Activated CD4-positive, alpha-beta memory T cell treated with anti-CD3 and anti-CD28 coated beads, Interleukin-2, amount 10 ng/mL, durations not matched to agents 7 days and 5 days (primary cell): ENCODE results near the gene SAMHD1. TPM values are rescaled to one million over a fixed set of nuclear protein-coding genes. Genes with fewer than 3 reads are reported as not detected.
"Not testable (repeated sequence)": the region's sequence is repeated elsewhere in the genome, so short reads cannot be mapped to it uniquely, and the experiment has no call there.

ENCODE experiments used
- CTCF ChIA-PET: fragments of 350-600 bp; sonication (Branson Sonifier 250); formaldehyde crosslinking; loops from one replicate; lab custom pipeline; 2021; ENCODE audit warnings: antibody characterized with exemption, inconsistent platforms; lab: Charles Lee
- POLR2A ChIA-PET: fragments of 350-600 bp; sonication (Branson Sonifier 250); formaldehyde crosslinking; loops from one replicate; lab custom pipeline; 2021; ENCODE audit warnings: antibody characterized with exemption; lab: Charles Lee
- DNase-seq: peaks from one replicate; pipeline ENCODE4 v3.0.0-alpha.2; 2020
- H3K27ac Mint-ChIP-seq: one replicate; pipeline ENCODE4 v1.8.0; 2021; ENCODE audit warnings: mild to moderate bottlenecking, mixed read lengths
- H3K27me3 Mint-ChIP-seq: one replicate; pipeline ENCODE4 v1.8.0; 2021; ENCODE audit warnings: mixed read lengths
- H3K36me3 Mint-ChIP-seq: one replicate; pipeline ENCODE4 v1.8.0; 2021; ENCODE audit warnings: low read depth, mixed read lengths
- H3K4me1 Mint-ChIP-seq: one replicate; pipeline ENCODE4 v1.8.0; 2021; ENCODE audit warnings: mixed read lengths
- H3K4me3 Mint-ChIP-seq: one replicate; pipeline ENCODE4 v1.8.0; 2021; ENCODE audit warnings: mild to moderate bottlenecking, mixed read lengths
- H3K9me3 Mint-ChIP-seq: one replicate; pipeline ENCODE4 v1.8.0; 2021; ENCODE audit warnings: mixed read lengths
- total RNA-seq, 2 experiments: library from RNA; stranded (reverse); gene quantifications; one replicate each; pipeline ENCODE4 v1.2.3, GENCODE V29; 2021

The SAMHD1 gene
- total RNA-seq, 2 experiments from 2014 or later = 272 TPM

GRCh38 chr20:36971103-36971502, 19.6 kb upstream of the SAMHD1 start:
- H3K4me1 Mint-ChIP-seq = peaks cover 59% of the 10 kb centered on the region
- H3K4me3 Mint-ChIP-seq = no peak overlapping the region
- CTCF ChIA-PET = no interaction called here

DNA sequence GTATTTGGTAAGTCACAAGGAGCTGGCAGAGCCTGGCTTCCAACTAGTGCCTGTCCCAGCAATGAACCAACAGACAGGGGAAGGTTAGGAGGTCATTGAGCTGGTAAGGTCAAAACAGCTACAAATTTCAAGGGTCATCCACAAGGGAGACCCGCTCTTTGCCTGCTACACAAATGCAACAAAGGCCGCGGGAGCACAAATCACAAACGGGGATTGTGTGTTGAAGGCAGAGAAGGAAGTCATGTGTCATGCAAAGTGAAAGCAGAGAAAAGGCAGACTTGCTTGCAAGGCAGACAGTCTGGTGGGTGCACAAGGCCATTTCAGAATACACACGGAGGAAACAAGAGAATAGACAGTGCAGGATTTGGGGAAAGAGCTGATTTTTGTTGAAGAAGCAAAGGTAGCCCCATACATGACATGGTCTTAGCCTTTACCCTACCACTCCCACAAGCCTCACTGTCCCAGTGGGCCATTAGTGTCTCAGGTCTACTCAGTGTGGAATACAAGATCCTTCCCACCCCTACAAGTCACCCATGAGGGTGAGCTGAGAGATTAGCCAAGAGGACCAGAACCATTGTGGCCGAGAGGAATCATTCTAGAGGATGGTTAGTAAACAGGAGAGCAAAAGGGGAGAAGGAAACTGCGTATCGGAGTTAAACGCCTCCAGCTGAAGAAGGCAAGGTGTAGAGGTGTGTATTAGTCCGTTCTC, 18.1 kb upstream of the SAMHD1 start:
- ChIA-PET POLR2A (interaction anchor here (0.5 to 2.0 kb wide), 5 partner anchors 11 to 38 kb away, joined by 3 to 7 read pairs (median 4); partner anchors contain the start of gene SAMHD1), CTCF (interaction anchor here (0.5 to 1.2 kb wide), 2 partner anchors 42 to 133 kb away, joined by 3 read pairs; no protein-coding TSS in a partner anchor)
- no peaks in the 10 kb centered on the region for H3K36me3 Mint-ChIP-seq
- DNase-seq = peak; percentile 47
- H3K27ac Mint-ChIP-seq = peak overlapping the region; percentile 71
- no peaks in the 10 kb centered on the region for H3K27me3 Mint-ChIP-seq
- peaks cover 50% of the 10 kb centered on the region for H3K4me1 Mint-ChIP-seq
- H3K4me3 Mint-ChIP-seq = peak overlapping the region; percentile 42
- no peaks in the 10 kb centered on the region for H3K9me3 Mint-ChIP-seq

More at GRCh38 chr20:36971103-36971502, 19.6 kb upstream of the SAMHD1 start:
- POLR2A ChIA-PET = no interaction called here
- H3K9me3 Mint-ChIP-seq = no peaks in the 10 kb centered on the region
- H3K27ac Mint-ChIP-seq = peak overlapping the region; percentile 44
- no peak for DNase-seq
- no peaks in the 10 kb centered on the region for H3K36me3 Mint-ChIP-seq
- no peaks in the 10 kb centered on the region for H3K27me3 Mint-ChIP-seq

GRCh38 chr20:36969051-36969450, 17.5 kb upstream of the SAMHD1 start:
- ChIA-PET POLR2A (interaction anchor here (0.9 to 2.0 kb wide), 3 partner anchors 14 to 21 kb away, joined by 4 to 7 read pairs (median 6); partner anchors contain the start of gene SAMHD1), CTCF (interaction anchor here (0.5 to 1.2 kb wide), 3 partner anchors 12 to 133 kb away, joined by 3 to 4 read pairs (median 3); no protein-coding TSS in a partner anchor)
- Mint-ChIP-seq H3K27me3 (no peaks in the 10 kb centered on the region), H3K4me3 (peak overlapping the region; percentile 42), H3K4me1 (peaks cover 49% of the 10 kb centered on the region), H3K9me3 (no peaks in the 10 kb centered on the region), H3K27ac (peak overlapping the region; percentile 71), H3K36me3 (no peaks in the 10 kb centered on the region)
- no peak for DNase-seq

GRCh38 chr20:36967636-36968035, 16.1 kb upstream of the SAMHD1 start:
- POLR2A ChIA-PET = no interaction called here
- H3K36me3 Mint-ChIP-seq = peaks cover 3% of the 10 kb centered on the region
- H3K27me3 Mint-ChIP-seq = no peaks in the 10 kb centered on the region
- peaks cover 4% of the 10 kb centered on the region for H3K9me3 Mint-ChIP-seq
- CTCF ChIA-PET = interaction anchor here (1.1 to 1.4 kb wide), 2 partner anchors 12 to 41 kb away, joined by 3 to 4 read pairs; no protein-coding TSS in a partner anchor
- no peak overlapping the region for H3K27ac Mint-ChIP-seq
- H3K4me1 Mint-ChIP-seq = peaks cover 45% of the 10 kb centered on the region
- no peak for DNase-seq
- H3K4me3 Mint-ChIP-seq = no peak overlapping the region

DNA sequence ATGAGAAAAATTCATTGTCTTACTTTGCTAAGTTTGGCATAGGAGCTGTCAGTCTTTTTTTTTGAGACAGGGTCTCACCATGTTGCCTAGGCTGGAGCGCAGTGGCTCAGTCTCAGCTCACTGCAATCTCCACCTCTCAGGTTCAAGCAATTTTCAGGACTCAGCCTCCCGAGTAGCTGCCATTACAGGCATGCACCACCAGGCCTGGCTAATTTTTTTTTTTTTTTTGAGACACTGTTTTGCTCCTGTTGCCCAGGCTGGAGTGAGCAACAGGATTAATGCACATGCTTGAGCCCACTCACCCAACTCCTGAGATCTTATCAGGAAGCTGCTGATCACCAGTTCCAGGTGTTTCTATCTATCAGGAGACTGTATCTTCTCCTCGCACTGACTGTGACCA, 15.5 kb upstream of the SAMHD1 start:
- H3K36me3 Mint-ChIP-seq, H3K4me3 Mint-ChIP-seq, H3K27ac Mint-ChIP-seq, DNase-seq, H3K9me3 Mint-ChIP-seq, POLR2A ChIA-PET, H3K27me3 Mint-ChIP-seq: not testable (repeated sequence)
- peaks cover 43% of the 10 kb centered on the region for H3K4me1 Mint-ChIP-seq
- CTCF ChIA-PET = interaction anchor here (0.7 to 1.4 kb wide), 3 partner anchors 11 to 196 kb away, joined by 3 to 4 read pairs (median 3); no protein-coding TSS in a partner anchor

GRCh38 chr20:36962354-36962941, 10.9 kb upstream of the SAMHD1 start:
- POLR2A ChIA-PET, H3K4me1 Mint-ChIP-seq, H3K27ac Mint-ChIP-seq, CTCF ChIA-PET, H3K27me3 Mint-ChIP-seq, H3K9me3 Mint-ChIP-seq, H3K4me3 Mint-ChIP-seq, DNase-seq, H3K36me3 Mint-ChIP-seq: not testable (repeated sequence)

- Mint-ChIP-seq H3K4me3 (no peak overlapping the region), H3K27ac (no peak overlapping the region), H3K36me3 (peaks cover 10% of the 10 kb centered on the region), H3K9me3 (peaks cover 8% of the 10 kb centered on the region), H3K4me1 (peaks cover 12% of the 10 kb centered on the region), H3K27me3 (no peaks in the 10 kb centered on the region)
- ChIA-PET POLR2A (interaction anchor here (1.2 kb wide), 1 partner anchor 11 kb away, joined by 3 read pairs; no protein-coding TSS in a partner anchor), CTCF (interaction anchor here (2.0 kb wide), 1 partner anchor 15 kb away, joined by 7 read pairs; no protein-coding TSS in a partner anchor)
- DNase-seq = no peak
Measured at GRCh38 chr20:36959242-36959641, 7.7 kb upstream of the SAMHD1 start.

GRCh38 chr20:36957875-36958667, 6.6 kb upstream of the SAMHD1 start:
- H3K4me1 Mint-ChIP-seq = peaks cover 13% of the 10 kb centered on the region
- peaks cover 10% of the 10 kb centered on the region for H3K36me3 Mint-ChIP-seq
- ChIA-PET POLR2A (interaction anchor here (1.2 kb wide), 1 partner anchor 12 kb away, joined by 3 read pairs; no protein-coding TSS in a partner anchor), CTCF (interaction anchor here (2.0 kb wide), 1 partner anchor 17 kb away, joined by 7 read pairs; no protein-coding TSS in a partner anchor)
- no peak overlapping the region for H3K4me3 Mint-ChIP-seq
- no peak overlapping the region for H3K27ac Mint-ChIP-seq
- peaks cover 8% of the 10 kb centered on the region for H3K9me3 Mint-ChIP-seq
- no peaks in the 10 kb centered on the region for H3K27me3 Mint-ChIP-seq
- DNase-seq = no peak

- Mint-ChIP-seq H3K27me3 (no peaks in the 10 kb centered on the region), H3K9me3 (no peaks in the 10 kb centered on the region), H3K36me3 (peaks cover under 1% of the 10 kb centered on the region), H3K4me3 (no peak overlapping the region), H3K4me1 (peaks cover 20% of the 10 kb centered on the region), H3K27ac (no peak overlapping the region)
- no peak for DNase-seq
- ChIA-PET CTCF (interaction anchor here (1.7 kb wide), 1 partner anchor 10 kb away, joined by 4 read pairs; no protein-coding TSS in a partner anchor), POLR2A (interaction anchor here (2.0 kb wide), 1 partner anchor 19 kb away, joined by 8 read pairs; no protein-coding TSS in a partner anchor)
Measured at GRCh38 chr20:36956674-36957073, 5.2 kb upstream of the SAMHD1 start.

DNA sequence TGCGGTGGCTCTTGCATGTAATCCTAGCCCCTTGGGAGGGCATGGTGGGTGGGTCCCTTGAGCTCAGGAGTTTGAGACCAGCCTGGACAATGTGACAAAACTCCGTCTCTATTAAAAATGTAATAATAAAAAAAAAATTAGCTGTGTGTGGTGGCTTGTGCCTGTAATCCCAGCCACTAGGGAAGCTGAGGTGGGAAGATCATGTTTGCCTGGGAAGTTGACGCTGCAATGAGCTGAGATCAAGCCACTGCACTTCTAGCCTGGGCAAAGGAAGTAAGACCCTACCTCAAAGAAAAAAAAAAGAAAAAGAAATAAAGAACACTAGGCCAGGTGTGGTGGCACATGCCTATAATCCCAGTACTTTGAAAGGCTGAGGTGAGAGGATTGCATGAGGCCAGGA, 4.5 kb upstream of the SAMHD1 start:
- ChIA-PET CTCF (interaction anchor here (1.7 kb wide), 1 partner anchor 11 kb away, joined by 4 read pairs; no protein-coding TSS in a partner anchor), POLR2A (interaction anchor here (0.8 to 2.0 kb wide), 4 partner anchors 9 to 87 kb away, joined by 3 to 8 read pairs (median 4); no protein-coding TSS in a partner anchor)
- DNase-seq = no peak
- H3K4me1 Mint-ChIP-seq = peaks cover 22% of the 10 kb centered on the region
- H3K27ac Mint-ChIP-seq = no peak overlapping the region
- H3K36me3 Mint-ChIP-seq = peaks cover 2% of the 10 kb centered on the region
- no peak overlapping the region for H3K4me3 Mint-ChIP-seq
- no peaks in the 10 kb centered on the region for H3K27me3 Mint-ChIP-seq
- no peaks in the 10 kb centered on the region for H3K9me3 Mint-ChIP-seq

DNA sequence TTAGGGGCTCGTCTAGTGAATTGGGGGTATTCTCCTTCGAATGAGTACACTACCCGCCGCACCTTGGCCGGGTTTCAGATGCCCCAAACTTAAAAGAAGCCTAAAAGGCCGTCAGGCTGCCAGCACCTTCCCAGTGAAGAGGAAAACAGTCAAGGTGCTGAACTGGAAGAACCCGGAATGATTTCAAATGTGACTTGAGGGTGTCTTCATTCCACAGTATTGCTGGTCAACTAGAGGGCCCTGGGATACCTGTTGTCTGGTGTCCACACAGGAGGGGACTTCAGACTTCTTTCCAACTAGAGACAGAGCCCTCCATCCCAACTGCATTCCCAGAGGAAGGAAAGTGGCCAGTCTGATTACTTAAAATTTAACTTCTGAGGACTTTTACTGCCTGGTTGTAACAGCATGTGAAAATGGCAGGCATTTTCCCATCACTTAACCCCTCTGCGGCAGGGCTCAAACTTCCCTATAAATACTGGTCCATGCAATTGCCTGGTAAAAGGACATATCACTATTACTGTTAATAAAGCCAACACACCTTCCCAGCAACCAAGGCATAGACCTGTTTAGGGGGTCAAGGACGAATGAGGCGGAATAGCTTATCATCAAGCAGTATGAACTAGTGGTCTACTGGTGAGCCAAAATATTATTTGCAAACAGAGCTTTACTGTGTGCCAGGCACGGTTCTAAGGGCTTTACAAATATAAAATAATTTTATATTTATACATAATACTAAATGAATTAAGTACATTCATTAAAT, 651 bp upstream of the SAMHD1 start:
- peak overlapping the region; percentile 97 for H3K27ac Mint-ChIP-seq
- POLR2A ChIA-PET = interaction anchor here (1.0 to 1.6 kb wide), 3 partner anchors 22 to 63 kb away, joined by 3 to 5 read pairs (median 3); no protein-coding TSS in a partner anchor

More for the DNA sequence above, 651 bp upstream of the SAMHD1 start:
- H3K4me1 Mint-ChIP-seq = peaks cover 32% of the 10 kb centered on the region
- H3K9me3 Mint-ChIP-seq = no peaks in the 10 kb centered on the region
- no peaks in the 10 kb centered on the region for H3K27me3 Mint-ChIP-seq
- no peak for DNase-seq
- H3K36me3 Mint-ChIP-seq = peaks cover 30% of the 10 kb centered on the region
- H3K4me3 Mint-ChIP-seq = peak overlapping the region; percentile 92
- CTCF ChIA-PET = no interaction called here
